Caco-2 (cell line): ENCODE data around the gene ASTN2. TPM values are rescaled to one million over a fixed set of nuclear protein-coding genes. Genes with fewer than 3 reads are reported as not detected.

Experiments
- BruUV-seq: library from RNA; stranded (reverse); fragments of 400-500 nt; replicated peaks from 2 replicates; lab custom pipeline; 2021; lab: Mats Ljungman, UMichigan
- CTCF ChIA-PET: fragments of 300-600 bp; sonication (Branson Sonifier 250); formaldehyde crosslinking; loops from one replicate; lab custom pipeline; 2022; ENCODE audit warnings: antibody characterized with exemption; lab: Charles Lee
- POLR2A ChIA-PET: fragments of 300-600 bp; sonication (Branson Sonifier 250); formaldehyde crosslinking; loops from one replicate; lab custom pipeline; 2022; ENCODE audit warnings: antibody characterized with exemption; lab: Charles Lee
- DNase-seq, 2 experiments: peaks; one replicate each; pipeline versions ENCODE4 v3.0.0 to v3.0.0-alpha.2; 2020 to 2022
- H3K27me3 ChIP-seq: replicated peaks from 2 replicates; pipeline ENCODE4 v1.6.0; 2011; ENCODE audit warnings: low read length; ENCODE audit not compliant: control insufficient read depth, insufficient read depth
- H3K36me3 ChIP-seq: 2 replicates; pipeline ENCODE4 v1.5.1; 2011; ENCODE audit warnings: low read length; ENCODE audit not compliant: control insufficient read depth, insufficient read depth
- H3K4me1 ChIP-seq: fragments of 250-450 bp; sonication (Bioruptor Pico); 2 replicates; pipeline ENCODE4 v1.5.1; 2020; ENCODE audit warnings: mild to moderate bottlenecking
- H3K4me3 ChIP-seq: 2 replicates; pipeline ENCODE4 v1.5.1; 2011; ENCODE audit warnings: low read depth, mild to moderate bottlenecking, control low read depth, low read length
- H3K9me3 ChIP-seq: fragments of 250-450 bp; sonication (Bioruptor Pico); 2 replicates; pipeline ENCODE4 v1.5.1; 2020; ENCODE audit warnings: mild to moderate bottlenecking, moderate library complexity
- H3K27ac Mint-ChIP-seq: one replicate; pipeline ENCODE4 v1.8.0; 2022; ENCODE audit warnings: mixed read lengths; ENCODE audit not compliant: unreplicated experiment
- H3K27me3 Mint-ChIP-seq: one replicate; pipeline ENCODE4 v1.8.0; 2022; ENCODE audit warnings: mixed read lengths; ENCODE audit not compliant: insufficient read depth, unreplicated experiment
- H3K36me3 Mint-ChIP-seq: one replicate; pipeline ENCODE4 v1.8.0; 2022; ENCODE audit warnings: mild to moderate bottlenecking, mixed read lengths; ENCODE audit not compliant: insufficient read depth, unreplicated experiment
- H3K4me1 Mint-ChIP-seq: one replicate; pipeline ENCODE4 v1.8.0; 2022; ENCODE audit warnings: low read depth, mixed read lengths; ENCODE audit not compliant: unreplicated experiment
- H3K4me3 Mint-ChIP-seq: one replicate; pipeline ENCODE4 v1.8.0; 2022; ENCODE audit warnings: mild to moderate bottlenecking, moderate library complexity, mixed read lengths; ENCODE audit not compliant: unreplicated experiment
- H3K9me3 Mint-ChIP-seq: one replicate; pipeline ENCODE4 v1.8.0; 2022; ENCODE audit warnings: mixed read lengths; ENCODE audit not compliant: unreplicated experiment
- CTCF ChIP-seq, 2 experiments: fragments of 200-600 bp in 1 of 2; IDR thresholded peaks; 1 replicate in 1 of 2; 2 replicates in 1 of 2; pipeline versions ENCODE4 v1.5.1 to v1.8.0; 2011 to 2022; ENCODE audit warnings: antibody characterized with exemption in 1 of 2, control low read depth in 1 of 2, inconsistent platforms in 1 of 2, low read depth in 1 of 2, low read length in 1 of 2, mild to moderate bottlenecking in 1 of 2, moderate library complexity in 1 of 2; ENCODE audit not compliant: insufficient read depth in 1 of 2, severe bottlenecking in 1 of 2, unreplicated experiment in 1 of 2
- intact Hi-C: fragments of 100-400 bp; cut with micrococcal nuclease; formaldehyde crosslinking; loops from one replicate; pipeline ENCODE4 v1.10.0; 2022; ENCODE audit not compliant: unreplicated experiment
- total RNA-seq: library from RNA; stranded (reverse); gene quantifications from 2 replicates; pipeline ENCODE4 v1.2.3, GENCODE V29; 2022

ASTN2 gene
- total RNA-seq, 1 experiment from 2014 or later, result 12.7 TPM

GRCh38 chr9:116777116-116777515 is 637.7 kb downstream of the ASTN2 start:
- intact Hi-C loops, result no loop called here
- no peak overlapping the region for H3K4me3 Mint-ChIP-seq
- BruUV-seq, result no TSS peak

GRCh38 chr9:116774421-116775180 is 640.3 kb downstream of the ASTN2 start:
- no peaks in the 10 kb centered on the region for H3K4me1 Mint-ChIP-seq
- H3K36me3 Mint-ChIP-seq, result no peaks in the 10 kb centered on the region
- no peaks in the 10 kb centered on the region for H3K36me3 ChIP-seq
- CTCF ChIA-PET, result no interaction called here
- H3K9me3 ChIP-seq, result no peaks in the 10 kb centered on the region
- no peak for DNase-seq
- intact Hi-C loops, result no loop called here
- no peaks in the 10 kb centered on the region for H3K27me3 ChIP-seq
- BruUV-seq, result no TSS peak
- TF ChIP-seq CTCF (IDR thresholded peaks at IDR 0.05; ENCODE audit: insufficient read depth in 1 of 2, low read depth in 1 of 2, low read length in 1 of 2, severe bottlenecking in 1 of 2, unreplicated experiment in 1 of 2), result no peak
- no peaks in the 10 kb centered on the region for H3K4me1 ChIP-seq
- H3K27ac Mint-ChIP-seq, result no peak overlapping the region
- POLR2A ChIA-PET, result no interaction called here
- no peak overlapping the region for H3K4me3 Mint-ChIP-seq
- H3K9me3 Mint-ChIP-seq, result no peaks in the 10 kb centered on the region
- H3K4me3 ChIP-seq, result no peak overlapping the region
- H3K27me3 Mint-ChIP-seq, result peaks cover 6% of the 10 kb centered on the region

More at GRCh38 chr9:116777116-116777515, 637.7 kb downstream of the ASTN2 start:
- TF ChIP-seq CTCF (IDR thresholded peaks at IDR 0.05; ENCODE audit: insufficient read depth in 1 of 2, low read depth in 1 of 2, low read length in 1 of 2, severe bottlenecking in 1 of 2, unreplicated experiment in 1 of 2), result no peak
- peaks cover 9% of the 10 kb centered on the region for H3K27me3 Mint-ChIP-seq
- ChIA-PET CTCF (no interaction called here), POLR2A (no interaction called here)
- no peak overlapping the region for H3K27ac Mint-ChIP-seq
- H3K9me3 ChIP-seq, result no peaks in the 10 kb centered on the region
- no peak overlapping the region for H3K4me3 ChIP-seq
- H3K4me1 ChIP-seq, result no peaks in the 10 kb centered on the region
- H3K9me3 Mint-ChIP-seq, result no peaks in the 10 kb centered on the region
- H3K36me3 ChIP-seq, result no peaks in the 10 kb centered on the region
- no peaks in the 10 kb centered on the region for H3K27me3 ChIP-seq
- DNase-seq, result no peak
- no peaks in the 10 kb centered on the region for H3K4me1 Mint-ChIP-seq
- no peaks in the 10 kb centered on the region for H3K36me3 Mint-ChIP-seq

GRCh38 chr9:116767219-116767618 is 647.6 kb downstream of the ASTN2 start:
- POLR2A ChIA-PET, result no interaction called here
- no peak for TF ChIP-seq CTCF (IDR thresholded peaks at IDR 0.05; ENCODE audit: insufficient read depth in 1 of 2, low read depth in 1 of 2, low read length in 1 of 2, severe bottlenecking in 1 of 2, unreplicated experiment in 1 of 2)
- Mint-ChIP-seq H3K36me3 (no peaks in the 10 kb centered on the region), H3K4me1 (no peaks in the 10 kb centered on the region), H3K9me3 (no peaks in the 10 kb centered on the region), H3K4me3 (no peak overlapping the region), H3K27me3 (no peaks in the 10 kb centered on the region), H3K27ac (no peak overlapping the region)
- no peaks in the 10 kb centered on the region for H3K9me3 ChIP-seq
- CTCF ChIA-PET, result no interaction called here
- no peak for DNase-seq
- intact Hi-C loops, result no loop called here
- no peaks in the 10 kb centered on the region for H3K36me3 ChIP-seq
- H3K4me3 ChIP-seq, result no peak overlapping the region
- BruUV-seq, result no TSS peak
- peaks cover 2% of the 10 kb centered on the region; the same call in 1 of the 2 replicates for H3K27me3 ChIP-seq
- H3K4me1 ChIP-seq, result no peaks in the 10 kb centered on the region
